GDM1 (cell line): Measurements from ENCODE around the gene URM1.

Experiments
- DNase-seq: peaks from one replicate; lab custom pipeline; 2025; lab: John Stamatoyannopoulos, UW

The URM1 gene

DNA sequence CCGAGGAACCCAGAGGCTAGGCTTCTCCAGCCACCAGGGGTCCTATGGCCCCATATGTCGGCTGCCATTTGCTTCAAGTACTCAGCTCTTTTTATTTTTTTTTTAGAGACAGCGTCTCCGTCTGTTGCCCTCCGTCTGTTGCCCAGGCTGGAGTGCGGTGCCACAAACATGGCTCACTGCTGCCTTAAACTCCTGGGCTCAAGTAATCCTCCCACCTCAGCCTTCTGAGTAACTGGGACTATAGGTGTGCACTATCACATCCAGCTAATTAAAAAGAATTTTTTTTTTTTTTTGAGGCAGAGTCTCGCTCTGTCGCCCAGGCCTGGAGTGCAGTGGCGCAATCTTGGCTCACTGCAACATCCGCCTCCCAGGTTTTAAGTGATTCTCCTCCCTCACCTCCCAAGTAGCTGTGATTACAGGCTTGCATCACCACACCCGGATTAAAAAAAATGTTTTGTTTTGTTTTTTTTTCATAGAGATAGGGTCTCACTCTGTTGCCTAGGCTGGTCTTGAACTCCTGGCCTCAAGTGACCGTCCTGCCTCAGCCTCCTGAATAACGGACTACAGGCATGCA is 58.4 kb downstream of the URM1 start:
- DNase-seq = no peak

- no peak for DNase-seq
Measured at GRCh38 chr9:128431207-128431606, 60.0 kb downstream of the URM1 start.

DNA sequence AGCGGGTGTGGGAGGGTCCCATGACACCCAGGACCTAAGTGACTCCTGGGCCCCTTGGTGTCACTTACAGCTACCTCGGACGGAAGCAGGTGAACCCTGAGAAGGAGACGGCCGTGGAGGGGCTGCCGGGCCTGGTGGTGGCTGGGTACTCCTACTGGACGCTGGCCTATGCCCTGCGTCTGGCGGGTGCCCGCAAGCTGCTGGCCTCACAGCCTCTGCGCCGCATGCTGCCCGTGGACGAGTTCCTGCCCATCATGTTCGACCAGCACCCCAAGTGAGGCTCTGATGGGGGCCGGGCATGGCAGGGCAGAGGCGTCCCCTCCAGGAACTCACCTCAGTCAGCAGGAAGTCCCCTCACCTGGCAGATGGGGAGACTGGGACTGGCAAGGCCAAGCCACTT is 63.2 kb downstream of the URM1 start:
- DNase-seq = no peak

DNA sequence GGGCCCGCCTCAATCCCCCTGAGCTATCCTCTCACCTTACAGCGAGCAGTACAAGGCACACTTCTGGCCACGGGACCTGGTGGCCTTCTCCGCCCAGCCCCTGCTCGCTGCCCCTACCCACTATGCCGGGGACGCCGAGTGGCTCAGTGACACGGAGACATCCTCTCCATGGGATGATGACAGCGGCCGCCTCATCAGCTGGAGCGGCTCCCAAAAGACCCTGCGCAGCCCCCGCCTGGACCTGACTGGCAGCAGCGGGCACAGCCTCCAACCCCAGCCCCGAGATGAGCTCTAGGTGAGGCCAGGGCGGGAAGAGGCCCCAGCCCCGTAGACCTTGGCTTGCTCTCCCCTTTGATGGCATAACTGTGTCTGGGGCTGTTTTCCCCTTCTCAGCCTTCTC is 64.4 kb downstream of the URM1 start:
- no peak for DNase-seq

GRCh38 chr9:128438343-128439109 is 67.4 kb downstream of the URM1 start:
- DNase-seq = peak; percentile 87

- DNase-seq = no peak
Measured at GRCh38 chr9:128439273-128439672, 68.1 kb downstream of the URM1 start.
